ENCODE data around the gene C12orf57. TPM values are rescaled to one million over a fixed set of nuclear protein-coding genes. Genes with fewer than 3 reads are reported as not detected.

Gene C12orf57
- total and polyA plus RNA-seq, 2 of the 13 experiments (the other 11 are each of a cell fraction or from before 2014, with no cell fraction given): 84.0 to 287 TPM

GRCh38 chr12:6962285-6963015 is 18.6 kb downstream of the C12orf57 start (continued):
- TF ChIP-seq, protein P1, sequence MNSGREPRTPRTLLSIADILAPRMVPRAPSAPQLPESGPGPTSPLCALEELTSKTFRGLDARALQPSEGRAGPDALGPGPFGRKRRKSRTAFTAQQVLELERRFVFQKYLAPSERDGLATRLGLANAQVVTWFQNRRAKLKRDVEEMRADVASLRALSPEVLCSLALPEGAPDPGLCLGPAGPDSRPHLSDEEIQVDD (CRISPR knock-in tag; IDR thresholded peaks at IDR 0.05; ENCODE audit: borderline replicate concordance): no peak
- no peak for TF ChIP-seq SMAD9 (CRISPR knock-in tag; IDR thresholded peaks at IDR 0.05)
- TF ChIP-seq FOXK1 (CRISPR knock-in tag; IDR thresholded peaks at IDR 0.05; ENCODE audit: borderline replicate concordance, low read depth): no peak
- no peak for TF ChIP-seq POLR2A (IDR thresholded peaks at IDR 0.05; ENCODE audit: insufficient read depth in 1 of 2, low read depth in 2 of 2, low read length in 2 of 2)
- no peak for TF ChIP-seq ATAD3A (CRISPR knock-in tag; IDR thresholded peaks at IDR 0.05)
- no peak for TF ChIP-seq ZSCAN21 (CRISPR knock-in tag; IDR thresholded peaks at IDR 0.05; ENCODE audit: borderline replicate concordance)
- no peak for TF ChIP-seq STAT5B (CRISPR knock-in tag; IDR thresholded peaks at IDR 0.05)
- no peak for TF ChIP-seq RAD21 (CRISPR knock-in tag; IDR thresholded peaks at IDR 0.05)
- no peak for TF ChIP-seq ZFP90 (CRISPR knock-in tag; IDR thresholded peaks at IDR 0.05; ENCODE audit: borderline replicate concordance)
- TF ChIP-seq, protein P2, sequence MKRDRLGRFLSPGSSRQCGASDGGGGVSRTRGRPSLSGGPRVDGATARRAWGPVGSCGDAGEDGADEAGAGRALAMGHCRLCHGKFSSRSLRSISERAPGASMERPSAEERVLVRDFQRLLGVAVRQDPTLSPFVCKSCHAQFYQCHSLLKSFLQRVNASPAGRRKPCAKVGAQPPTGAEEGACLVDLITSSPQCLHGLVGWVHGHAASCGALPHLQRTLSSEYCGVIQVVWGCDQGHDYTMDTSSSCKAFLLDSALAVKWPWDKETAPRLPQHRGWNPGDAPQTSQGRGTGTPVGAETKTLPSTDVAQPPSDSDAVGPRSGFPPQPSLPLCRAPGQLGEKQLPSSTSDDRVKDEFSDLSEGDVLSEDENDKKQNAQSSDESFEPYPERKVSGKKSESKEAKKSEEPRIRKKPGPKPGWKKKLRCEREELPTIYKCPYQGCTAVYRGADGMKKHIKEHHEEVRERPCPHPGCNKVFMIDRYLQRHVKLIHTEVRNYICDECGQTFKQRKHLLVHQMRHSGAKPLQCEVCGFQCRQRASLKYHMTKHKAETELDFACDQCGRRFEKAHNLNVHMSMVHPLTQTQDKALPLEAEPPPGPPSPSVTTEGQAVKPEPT (CRISPR knock-in tag; IDR thresholded peaks at IDR 0.05; ENCODE audit: low read depth): no peak
- no peak for TF ChIP-seq BCL6 (CRISPR knock-in tag; IDR thresholded peaks at IDR 0.05)
- no peak for TF ChIP-seq ZNF777 (CRISPR knock-in tag; IDR thresholded peaks at IDR 0.05)
- TF ChIP-seq ZNF558 (CRISPR knock-in tag; IDR thresholded peaks at IDR 0.05; ENCODE audit: borderline replicate concordance): no peak
- no peak for TF ChIP-seq JUNB (CRISPR knock-in tag; IDR thresholded peaks at IDR 0.05; ENCODE audit: borderline replicate concordance)
- TF ChIP-seq ZNF552 (CRISPR knock-in tag; IDR thresholded peaks at IDR 0.05; ENCODE audit: borderline replicate concordance): no peak
- peak; percentile 21; the same call in 1 of the 2 replicates for TF ChIP-seq PATZ1 (CRISPR knock-in tag; IDR thresholded peaks at IDR 0.05)
- no peak for TF ChIP-seq ZNF629 (CRISPR knock-in tag; conservative IDR thresholded peaks at IDR 0.05)
- TF ChIP-seq PBX3 (CRISPR knock-in tag; IDR thresholded peaks at IDR 0.05; ENCODE audit: borderline replicate concordance): no peak
- TF ChIP-seq, protein P3, sequence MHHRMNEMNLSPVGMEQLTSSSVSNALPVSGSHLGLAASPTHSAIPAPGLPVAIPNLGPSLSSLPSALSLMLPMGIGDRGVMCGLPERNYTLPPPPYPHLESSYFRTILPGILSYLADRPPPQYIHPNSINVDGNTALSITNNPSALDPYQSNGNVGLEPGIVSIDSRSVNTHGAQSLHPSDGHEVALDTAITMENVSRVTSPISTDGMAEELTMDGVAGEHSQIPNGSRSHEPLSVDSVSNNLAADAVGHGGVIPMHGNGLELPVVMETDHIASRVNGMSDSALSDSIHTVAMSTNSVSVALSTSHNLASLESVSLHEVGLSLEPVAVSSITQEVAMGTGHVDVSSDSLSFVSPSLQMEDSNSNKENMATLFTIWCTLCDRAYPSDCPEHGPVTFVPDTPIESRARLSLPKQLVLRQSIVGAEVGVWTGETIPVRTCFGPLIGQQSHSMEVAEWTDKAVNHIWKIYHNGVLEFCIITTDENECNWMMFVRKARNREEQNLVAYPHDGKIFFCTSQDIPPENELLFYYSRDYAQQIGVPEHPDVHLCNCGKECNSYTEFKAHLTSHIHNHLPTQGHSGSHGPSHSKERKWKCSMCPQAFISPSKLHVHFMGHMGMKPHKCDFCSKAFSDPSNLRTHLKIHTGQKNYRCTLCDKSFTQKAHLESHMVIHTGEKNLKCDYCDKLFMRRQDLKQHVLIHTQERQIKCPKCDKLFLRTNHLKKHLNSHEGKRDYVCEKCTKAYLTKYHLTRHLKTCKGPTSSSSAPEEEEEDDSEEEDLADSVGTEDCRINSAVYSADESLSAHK (CRISPR knock-in tag; IDR thresholded peaks at IDR 0.05; ENCODE audit: borderline replicate concordance): 0 out of 2 replicates have a peak, but pooled peaks have one; percentile 41
- TF ChIP-seq RXRA (CRISPR knock-in tag; IDR thresholded peaks at IDR 0.05): no peak
- no peak for TF ChIP-seq ZNF660 (CRISPR knock-in tag; IDR thresholded peaks at IDR 0.05; ENCODE audit: borderline replicate concordance, low read depth)
- no peak for TF ChIP-seq MZF1 (CRISPR knock-in tag; IDR thresholded peaks at IDR 0.05; ENCODE audit: borderline replicate concordance)
